ENCODE results near the gene ZNF408. TPM values are rescaled to one million over a fixed set of nuclear protein-coding genes. Genes with fewer than 3 reads are reported as not detected.

The ZNF408 gene
- total and polyA plus RNA-seq, 2 experiments from 2014 or later: 6.1 to 17.2 TPM

DNA sequence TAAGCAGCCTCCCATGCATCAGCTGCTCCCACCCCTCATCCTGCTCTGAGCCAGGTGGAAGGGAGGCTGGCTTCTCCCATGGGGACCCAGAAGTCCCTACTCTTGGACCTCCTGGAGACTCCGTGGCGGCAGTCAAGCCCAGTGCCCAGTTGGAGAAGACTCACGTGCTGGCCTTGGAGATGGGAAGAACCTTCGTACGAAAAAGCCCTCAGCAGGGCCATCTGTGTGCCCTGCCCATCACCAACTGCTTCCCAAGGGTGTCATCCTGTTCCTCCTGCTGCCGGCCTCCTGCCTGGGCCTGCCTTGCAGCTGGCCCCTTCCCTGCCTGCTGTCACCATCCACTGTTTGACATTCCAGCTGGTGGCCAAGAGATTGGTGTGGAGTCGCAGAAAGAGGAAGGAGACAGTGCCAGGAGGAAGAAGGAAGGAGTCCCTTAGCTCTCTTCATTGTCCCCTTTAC, 28.4 kb upstream of the ZNF408 start (continued):
- TF ChIP-seq, protein P1, sequence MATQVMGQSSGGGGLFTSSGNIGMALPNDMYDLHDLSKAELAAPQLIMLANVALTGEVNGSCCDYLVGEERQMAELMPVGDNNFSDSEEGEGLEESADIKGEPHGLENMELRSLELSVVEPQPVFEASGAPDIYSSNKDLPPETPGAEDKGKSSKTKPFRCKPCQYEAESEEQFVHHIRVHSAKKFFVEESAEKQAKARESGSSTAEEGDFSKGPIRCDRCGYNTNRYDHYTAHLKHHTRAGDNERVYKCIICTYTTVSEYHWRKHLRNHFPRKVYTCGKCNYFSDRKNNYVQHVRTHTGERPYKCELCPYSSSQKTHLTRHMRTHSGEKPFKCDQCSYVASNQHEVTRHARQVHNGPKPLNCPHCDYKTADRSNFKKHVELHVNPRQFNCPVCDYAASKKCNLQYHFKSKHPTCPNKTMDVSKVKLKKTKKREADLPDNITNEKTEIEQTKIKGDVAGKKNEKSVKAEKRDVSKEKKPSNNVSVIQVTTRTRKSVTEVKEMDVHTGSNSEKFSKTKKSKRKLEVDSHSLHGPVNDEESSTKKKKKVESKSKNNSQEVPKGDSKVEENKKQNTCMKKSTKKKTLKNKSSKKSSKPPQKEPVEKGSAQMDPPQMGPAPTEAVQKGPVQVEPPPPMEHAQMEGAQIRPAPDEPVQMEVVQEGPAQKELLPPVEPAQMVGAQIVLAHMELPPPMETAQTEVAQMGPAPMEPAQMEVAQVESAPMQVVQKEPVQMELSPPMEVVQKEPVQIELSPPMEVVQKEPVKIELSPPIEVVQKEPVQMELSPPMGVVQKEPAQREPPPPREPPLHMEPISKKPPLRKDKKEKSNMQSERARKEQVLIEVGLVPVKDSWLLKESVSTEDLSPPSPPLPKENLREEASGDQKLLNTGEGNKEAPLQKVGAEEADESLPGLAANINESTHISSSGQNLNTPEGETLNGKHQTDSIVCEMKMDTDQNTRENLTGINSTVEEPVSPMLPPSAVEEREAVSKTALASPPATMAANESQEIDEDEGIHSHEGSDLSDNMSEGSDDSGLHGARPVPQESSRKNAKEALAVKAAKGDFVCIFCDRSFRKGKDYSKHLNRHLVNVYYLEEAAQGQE (IDR thresholded peaks at IDR 0.05; ENCODE audit: unreplicated experiment): no peak
- TF ChIP-seq EZH2 (IDR thresholded peaks at IDR 0.05; ENCODE audit: low read depth, unreplicated experiment) (no peak), EZH2phosphoT487 (IDR thresholded peaks at IDR 0.05; ENCODE audit: unreplicated experiment) (no peak)

DNA sequence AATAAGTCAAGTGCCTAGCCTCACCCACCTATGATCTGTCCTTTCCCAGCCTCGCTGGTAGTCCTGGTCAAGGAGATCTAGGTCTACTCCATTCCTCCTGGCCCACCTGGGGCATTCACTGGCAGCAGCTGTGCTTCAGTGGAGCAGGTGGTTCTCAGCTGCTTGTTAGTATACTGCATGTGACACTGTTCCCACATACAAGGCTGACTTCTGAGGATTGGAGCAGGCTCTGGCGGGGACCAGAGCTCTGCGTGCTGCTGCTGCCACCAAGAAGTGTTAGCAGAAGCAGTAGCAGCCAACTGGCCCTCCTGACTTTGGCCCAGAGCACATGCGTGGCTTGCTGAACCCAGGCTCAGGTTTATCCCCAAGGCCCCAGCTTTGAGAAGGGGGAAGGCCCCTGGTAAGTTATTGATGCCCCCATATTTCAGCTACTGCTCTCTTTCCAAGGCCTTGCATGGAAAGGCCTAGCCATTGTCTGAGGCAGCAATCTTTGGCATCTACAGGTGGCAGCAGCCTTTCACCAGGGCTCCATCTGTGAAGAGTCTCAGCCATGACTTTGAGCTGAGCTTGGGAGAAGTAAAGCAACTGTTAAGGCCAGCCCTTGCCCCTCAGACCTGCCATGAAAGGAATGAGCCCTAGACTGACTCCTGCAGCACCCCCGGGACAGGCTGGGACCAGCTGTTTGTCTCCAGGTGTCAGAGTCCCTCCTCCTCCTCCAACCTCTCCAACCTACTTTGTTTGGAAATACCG, 26.9 kb upstream of the ZNF408 start:
- peak overlapping the region; percentile 86 for H3K27ac ChIP-seq (ENCODE audit: low read depth)
- Mint-ChIP-seq H3K27ac (peak overlapping the region; percentile 91), H3K4me3 (no peak overlapping the region), H3K4me1 (peaks cover 20% of the 10 kb centered on the region), H3K27me3 (ENCODE audit: insufficient read depth, low read depth, poor library complexity) (peaks cover 10% of the 10 kb centered on the region), H3K9me3 (no peaks in the 10 kb centered on the region), H3K36me3 (ENCODE audit: low read depth) (peaks cover 30% of the 10 kb centered on the region)
- H3K9me2 ChIP-seq (ENCODE audit: insufficient read depth): no peaks in the 10 kb centered on the region
- H3K4me1 ChIP-seq (ENCODE audit: insufficient read depth): peaks cover 19% of the 10 kb centered on the region
- ATAC-seq (no peak), DNase-seq (ENCODE audit: low spot score) (no peak)
- peaks cover 15% of the 10 kb centered on the region; the same call in 1 of the 2 replicates for H3K36me3 ChIP-seq (ENCODE audit: insufficient read depth)
- H3K79me2 ChIP-seq (replicated peaks; ENCODE audit: insufficient read depth): no peaks in the 10 kb centered on the region
- peaks cover 5% of the 10 kb centered on the region; the same call in 1 of the 2 replicates for H3F3A ChIP-seq (replicated peaks; ENCODE audit: low read depth)
- H3K27me3 ChIP-seq (ENCODE audit: insufficient read depth): no peaks in the 10 kb centered on the region
- no peaks in the 10 kb centered on the region for H4K20me1 ChIP-seq (replicated peaks; ENCODE audit: insufficient read depth)
- no peak overlapping the region for H3K4me3 ChIP-seq
- H2AFZ ChIP-seq: no peak overlapping the region
- H3K4me2 ChIP-seq: peak overlapping the region; percentile 11
- TF ChIP-seq, protein P2, sequence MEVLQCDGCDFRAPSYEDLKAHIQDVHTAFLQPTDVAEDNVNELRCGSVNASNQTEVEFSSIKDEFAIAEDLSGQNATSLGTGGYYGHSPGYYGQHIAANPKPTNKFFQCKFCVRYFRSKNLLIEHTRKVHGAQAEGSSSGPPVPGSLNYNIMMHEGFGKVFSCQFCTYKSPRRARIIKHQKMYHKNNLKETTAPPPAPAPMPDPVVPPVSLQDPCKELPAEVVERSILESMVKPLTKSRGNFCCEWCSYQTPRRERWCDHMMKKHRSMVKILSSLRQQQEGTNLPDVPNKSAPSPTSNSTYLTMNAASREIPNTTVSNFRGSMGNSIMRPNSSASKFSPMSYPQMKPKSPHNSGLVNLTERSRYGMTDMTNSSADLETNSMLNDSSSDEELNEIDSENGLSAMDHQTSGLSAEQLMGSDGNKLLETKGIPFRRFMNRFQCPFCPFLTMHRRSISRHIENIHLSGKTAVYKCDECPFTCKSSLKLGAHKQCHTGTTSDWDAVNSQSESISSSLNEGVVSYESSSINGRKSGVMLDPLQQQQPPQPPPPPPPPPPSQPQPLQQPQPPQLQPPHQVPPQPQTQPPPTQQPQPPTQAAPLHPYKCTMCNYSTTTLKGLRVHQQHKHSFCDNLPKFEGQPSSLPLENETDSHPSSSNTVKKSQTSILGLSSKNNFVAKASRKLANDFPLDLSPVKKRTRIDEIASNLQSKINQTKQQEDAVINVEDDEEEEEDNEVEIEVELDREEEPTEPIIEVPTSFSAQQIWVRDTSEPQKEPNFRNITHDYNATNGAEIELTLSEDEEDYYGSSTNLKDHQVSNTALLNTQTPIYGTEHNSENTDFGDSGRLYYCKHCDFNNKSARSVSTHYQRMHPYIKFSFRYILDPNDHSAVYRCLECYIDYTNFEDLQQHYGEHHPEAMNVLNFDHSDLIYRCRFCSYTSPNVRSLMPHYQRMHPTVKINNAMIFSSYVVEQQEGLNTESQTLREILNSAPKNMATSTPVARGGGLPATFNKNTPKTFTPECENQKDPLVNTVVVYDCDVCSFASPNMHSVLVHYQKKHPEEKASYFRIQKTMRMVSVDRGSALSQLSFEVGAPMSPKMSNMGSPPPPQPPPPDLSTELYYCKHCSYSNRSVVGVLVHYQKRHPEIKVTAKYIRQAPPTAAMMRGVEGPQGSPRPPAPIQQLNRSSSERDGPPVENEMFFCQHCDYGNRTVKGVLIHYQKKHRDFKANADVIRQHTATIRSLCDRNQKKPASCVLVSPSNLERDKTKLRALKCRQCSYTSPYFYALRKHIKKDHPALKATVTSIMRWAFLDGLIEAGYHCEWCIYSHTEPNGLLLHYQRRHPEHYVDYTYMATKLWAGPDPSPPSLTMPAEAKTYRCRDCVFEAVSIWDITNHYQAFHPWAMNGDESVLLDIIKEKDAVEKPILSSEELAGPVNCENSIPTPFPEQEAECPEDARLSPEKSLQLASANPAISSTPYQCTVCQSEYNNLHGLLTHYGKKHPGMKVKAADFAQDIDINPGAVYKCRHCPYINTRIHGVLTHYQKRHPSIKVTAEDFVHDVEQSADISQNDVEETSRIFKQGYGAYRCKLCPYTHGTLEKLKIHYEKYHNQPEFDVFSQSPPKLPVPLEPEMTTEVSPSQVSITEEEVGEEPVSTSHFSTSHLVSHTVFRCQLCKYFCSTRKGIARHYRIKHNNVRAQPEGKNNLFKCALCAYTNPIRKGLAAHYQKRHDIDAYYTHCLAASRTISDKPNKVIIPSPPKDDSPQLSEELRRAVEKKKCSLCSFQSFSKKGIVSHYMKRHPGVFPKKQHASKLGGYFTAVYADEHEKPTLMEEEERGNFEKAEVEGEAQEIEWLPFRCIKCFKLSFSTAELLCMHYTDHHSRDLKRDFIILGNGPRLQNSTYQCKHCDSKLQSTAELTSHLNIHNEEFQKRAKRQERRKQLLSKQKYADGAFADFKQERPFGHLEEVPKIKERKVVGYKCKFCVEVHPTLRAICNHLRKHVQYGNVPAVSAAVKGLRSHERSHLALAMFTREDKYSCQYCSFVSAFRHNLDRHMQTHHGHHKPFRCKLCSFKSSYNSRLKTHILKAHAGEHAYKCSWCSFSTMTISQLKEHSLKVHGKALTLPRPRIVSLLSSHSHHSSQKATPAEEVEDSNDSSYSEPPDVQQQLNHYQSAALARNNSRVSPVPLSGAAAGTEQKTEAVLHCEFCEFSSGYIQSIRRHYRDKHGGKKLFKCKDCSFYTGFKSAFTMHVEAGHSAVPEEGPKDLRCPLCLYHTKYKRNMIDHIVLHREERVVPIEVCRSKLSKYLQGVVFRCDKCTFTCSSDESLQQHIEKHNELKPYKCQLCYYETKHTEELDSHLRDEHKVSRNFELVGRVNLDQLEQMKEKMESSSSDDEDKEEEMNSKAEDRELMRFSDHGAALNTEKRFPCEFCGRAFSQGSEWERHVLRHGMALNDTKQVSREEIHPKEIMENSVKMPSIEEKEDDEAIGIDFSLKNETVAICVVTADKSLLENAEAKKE (CRISPR knock-in tag; IDR thresholded peaks at IDR 0.05): no peak
- TF ChIP-seq ZNF114 (CRISPR knock-in tag; IDR thresholded peaks at IDR 0.05) (no peak), EZH2phosphoT487 (IDR thresholded peaks at IDR 0.05; ENCODE audit: unreplicated experiment) (no peak), NANOG (IDR thresholded peaks at IDR 0.05; ENCODE audit: borderline replicate concordance) (no peak), CREB1 (CRISPR knock-in tag; IDR thresholded peaks at IDR 0.05; ENCODE audit: low read depth) (no peak), ZNF331 (CRISPR knock-in tag; IDR thresholded peaks at IDR 0.05; ENCODE audit: low read depth) (no peak), POLR2AphosphoS5 (IDR thresholded peaks at IDR 0.05; ENCODE audit: low read depth) (no peak), EZH2 (IDR thresholded peaks at IDR 0.05; ENCODE audit: low read depth, unreplicated experiment) (no peak), JUNB (IDR thresholded peaks at IDR 0.05; ENCODE audit: unreplicated experiment) (no peak)
- TF ChIP-seq, protein P3, sequence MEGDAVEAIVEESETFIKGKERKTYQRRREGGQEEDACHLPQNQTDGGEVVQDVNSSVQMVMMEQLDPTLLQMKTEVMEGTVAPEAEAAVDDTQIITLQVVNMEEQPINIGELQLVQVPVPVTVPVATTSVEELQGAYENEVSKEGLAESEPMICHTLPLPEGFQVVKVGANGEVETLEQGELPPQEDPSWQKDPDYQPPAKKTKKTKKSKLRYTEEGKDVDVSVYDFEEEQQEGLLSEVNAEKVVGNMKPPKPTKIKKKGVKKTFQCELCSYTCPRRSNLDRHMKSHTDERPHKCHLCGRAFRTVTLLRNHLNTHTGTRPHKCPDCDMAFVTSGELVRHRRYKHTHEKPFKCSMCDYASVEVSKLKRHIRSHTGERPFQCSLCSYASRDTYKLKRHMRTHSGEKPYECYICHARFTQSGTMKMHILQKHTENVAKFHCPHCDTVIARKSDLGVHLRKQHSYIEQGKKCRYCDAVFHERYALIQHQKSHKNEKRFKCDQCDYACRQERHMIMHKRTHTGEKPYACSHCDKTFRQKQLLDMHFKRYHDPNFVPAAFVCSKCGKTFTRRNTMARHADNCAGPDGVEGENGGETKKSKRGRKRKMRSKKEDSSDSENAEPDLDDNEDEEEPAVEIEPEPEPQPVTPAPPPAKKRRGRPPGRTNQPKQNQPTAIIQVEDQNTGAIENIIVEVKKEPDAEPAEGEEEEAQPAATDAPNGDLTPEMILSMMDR (conservative IDR thresholded peaks at IDR 0.05; ENCODE audit: low read depth in 2 of 2): no peak

Measured in GM23338 (cell line).